ENCODE results near the gene CKB.

Gene CKB

GRCh38 chr14:103510724-103511693, 11.6 kb downstream of the CKB start:
- no peak for DNase-seq

- DNase-seq, result no peak
Observed at GRCh38 chr14:103509864-103510723, 12.5 kb downstream of the CKB start.

- no peak for DNase-seq
Observed at GRCh38 chr14:103508521-103509329, 13.9 kb downstream of the CKB start.

DNA sequence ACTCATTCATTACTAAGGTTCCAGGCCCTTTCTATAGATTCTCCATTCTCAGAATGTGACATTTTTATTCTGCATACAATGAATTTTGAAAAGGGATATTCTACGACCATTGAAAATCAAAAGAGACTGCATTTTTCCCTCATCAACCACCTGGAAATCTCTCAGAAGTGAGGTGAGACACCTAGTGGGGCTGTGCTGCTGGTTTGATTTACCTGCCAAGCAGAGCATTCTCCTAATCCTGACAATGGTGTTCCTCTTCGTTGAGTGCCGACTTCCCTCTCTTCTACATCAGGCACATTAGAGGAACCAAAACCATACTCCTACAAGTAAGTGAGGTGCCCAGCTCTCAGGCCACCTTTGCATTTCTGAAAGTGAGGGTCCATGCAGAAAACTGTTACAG, 14.9 kb downstream of the CKB start:
- no peak for DNase-seq

DNA sequence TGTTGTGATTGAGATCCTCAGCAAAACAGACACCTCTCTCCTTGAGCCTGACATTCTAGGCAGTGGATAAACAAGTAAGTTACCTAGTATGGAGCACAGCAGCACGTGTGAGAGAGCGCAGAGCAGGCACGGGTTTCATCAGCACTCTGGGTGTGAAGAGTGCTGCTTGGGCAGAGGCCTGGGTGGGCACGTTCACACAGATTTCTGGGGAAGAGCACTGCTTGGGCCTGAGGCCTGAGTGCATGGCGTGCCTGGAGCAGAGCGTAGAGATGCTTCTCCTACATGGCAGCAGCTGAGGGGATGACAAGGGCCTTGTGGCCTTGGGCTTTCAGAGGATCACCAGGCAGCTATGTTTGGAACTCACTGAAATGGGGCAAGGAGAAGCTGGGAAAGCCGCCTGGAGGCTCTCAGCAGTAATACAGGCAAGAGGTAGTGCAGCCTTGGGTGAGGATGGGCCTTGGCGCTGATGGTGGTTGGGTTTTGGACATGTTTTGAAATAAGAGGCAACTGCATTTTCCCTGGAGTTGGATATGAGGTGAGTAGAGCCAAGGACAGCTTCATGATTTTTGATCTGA, 17.6 kb downstream of the CKB start:
- DNase-seq, result no peak

DNA sequence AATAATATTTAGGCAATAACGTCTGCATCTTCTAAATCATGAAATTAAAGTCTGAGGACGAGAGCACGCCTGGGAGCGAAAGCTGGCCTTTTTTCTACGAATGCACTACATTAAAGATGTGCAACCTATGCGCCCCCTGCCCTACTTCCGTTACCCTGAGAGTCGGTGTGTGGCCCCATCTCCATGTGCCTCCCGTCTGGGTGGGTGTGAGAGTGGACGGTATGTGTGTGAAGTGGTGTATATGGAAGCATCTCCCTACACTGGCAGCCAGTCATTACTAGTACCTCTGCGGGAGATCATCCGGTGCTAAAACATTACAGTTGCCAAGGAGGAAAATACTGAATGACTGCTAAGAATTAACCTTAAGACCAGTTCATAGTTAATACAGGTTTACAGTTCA, 19.3 kb downstream of the CKB start:
- no peak for DNase-seq

DNA sequence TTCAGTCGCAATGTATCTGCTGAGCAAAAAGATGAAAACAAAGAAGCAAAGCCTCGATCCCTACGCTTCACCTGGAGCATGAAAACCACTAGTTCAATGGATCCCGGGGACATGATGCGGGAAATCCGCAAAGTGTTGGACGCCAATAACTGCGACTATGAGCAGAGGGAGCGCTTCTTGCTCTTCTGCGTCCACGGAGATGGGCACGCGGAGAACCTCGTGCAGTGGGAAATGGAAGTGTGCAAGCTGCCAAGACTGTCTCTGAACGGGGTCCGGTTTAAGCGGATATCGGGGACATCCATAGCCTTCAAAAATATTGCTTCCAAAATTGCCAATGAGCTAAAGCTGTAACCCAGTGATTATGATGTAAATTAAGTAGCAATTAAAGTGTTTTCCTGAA, 19.8 kb downstream of the CKB start:
- no peak for DNase-seq

GRCh38 chr14:103501921-103502669, 20.5 kb downstream of the CKB start:
- no peak for DNase-seq

DNA sequence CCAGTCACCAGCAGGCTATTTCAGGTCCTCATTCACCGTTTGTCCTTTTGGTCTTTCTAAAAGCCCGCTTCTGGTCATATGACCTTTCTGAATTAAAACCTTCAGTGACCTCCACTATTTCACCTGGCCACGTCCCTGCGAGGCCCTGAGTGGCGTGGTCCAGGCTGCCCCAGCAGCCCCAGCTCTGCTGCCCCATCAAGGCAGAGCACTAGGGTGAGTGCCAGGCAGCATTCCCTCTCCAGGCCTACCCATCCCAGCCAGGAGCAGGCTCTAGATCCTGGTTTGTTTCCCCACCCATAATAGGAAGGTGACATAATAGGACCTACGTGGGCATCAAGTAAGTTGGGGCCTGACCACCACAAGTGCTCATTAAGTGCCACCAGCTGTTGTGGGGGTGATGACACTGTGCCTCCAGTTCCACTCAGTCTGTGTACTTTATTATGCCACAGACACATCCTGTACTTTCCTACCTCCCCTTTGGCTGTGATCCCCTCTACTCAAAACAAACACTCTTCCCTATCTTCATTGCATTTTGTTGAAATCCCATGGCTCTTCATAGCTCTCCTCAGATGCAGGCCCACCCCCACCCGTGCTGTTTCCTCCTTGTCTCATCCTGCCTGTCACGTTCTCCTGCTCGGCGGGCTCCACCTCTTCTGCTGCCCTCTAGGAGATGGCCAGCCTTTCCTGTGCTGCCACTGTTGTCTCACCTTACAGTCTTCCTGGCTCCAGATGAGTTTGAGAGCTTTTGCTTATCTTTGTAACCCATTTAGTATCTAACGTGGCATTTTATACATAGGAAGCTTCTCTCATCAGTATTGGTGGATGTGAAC, 21.4 kb downstream of the CKB start:
- DNase-seq, result no peak

- peak; percentile 76 to 78 for DNase-seq
Observed at GRCh38 chr14:103500148-103500990, 22.3 kb downstream of the CKB start.

GRCh38 chr14:103499709-103500108, 22.9 kb downstream of the CKB start:
- DNase-seq, result no peak

DNA sequence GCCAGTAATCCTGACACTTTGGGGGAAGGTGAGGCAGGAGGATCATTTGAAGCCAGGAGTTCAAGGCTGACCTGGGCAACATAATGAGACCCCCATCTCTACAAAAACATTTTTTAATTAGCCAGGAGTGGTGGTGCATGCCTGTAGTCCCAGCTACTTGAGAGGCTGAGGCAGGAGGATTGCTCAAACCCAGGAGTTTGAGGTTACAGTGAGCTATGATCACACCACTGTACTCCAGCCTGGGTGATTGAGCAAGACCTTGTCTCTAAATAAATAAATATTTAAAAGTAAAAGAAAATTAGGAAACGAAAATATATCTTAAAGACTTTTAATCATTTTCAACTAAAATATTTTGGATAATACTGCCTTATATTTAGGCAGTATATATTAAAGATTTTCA, 25.9 kb downstream of the CKB start:
- no peak for DNase-seq

- no peak for DNase-seq
Observed at GRCh38 chr14:103495854-103496253, 26.8 kb downstream of the CKB start.

GRCh38 chr14:103492156-103492925, 30.3 kb downstream of the CKB start:
- no peak for DNase-seq

DNA sequence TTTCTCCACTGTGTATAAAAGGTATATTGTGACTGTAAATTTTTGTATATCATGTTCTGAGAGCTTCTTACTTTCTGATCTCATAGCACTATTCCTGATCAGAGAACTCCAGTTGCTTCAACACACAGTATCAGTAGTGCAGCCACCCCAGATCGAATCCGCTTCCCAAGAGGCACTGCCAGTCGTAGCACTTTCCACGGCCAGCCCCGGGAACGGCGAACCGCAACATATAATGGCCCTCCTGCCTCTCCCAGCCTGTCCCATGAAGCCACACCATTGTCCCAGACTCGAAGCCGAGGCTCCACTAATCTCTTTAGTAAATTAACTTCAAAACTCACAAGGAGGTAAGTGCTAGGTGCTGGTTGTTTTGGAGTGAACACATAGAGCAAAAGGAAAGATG, 30.9 kb downstream of the CKB start:
- DNase-seq, result no peak

GRCh38 chr14:103489621-103490020, 33.0 kb downstream of the CKB start:
- DNase-seq, result no peak

- DNase-seq, result no peak
Observed at GRCh38 chr14:103488960-103489359, 33.7 kb downstream of the CKB start.

DNA sequence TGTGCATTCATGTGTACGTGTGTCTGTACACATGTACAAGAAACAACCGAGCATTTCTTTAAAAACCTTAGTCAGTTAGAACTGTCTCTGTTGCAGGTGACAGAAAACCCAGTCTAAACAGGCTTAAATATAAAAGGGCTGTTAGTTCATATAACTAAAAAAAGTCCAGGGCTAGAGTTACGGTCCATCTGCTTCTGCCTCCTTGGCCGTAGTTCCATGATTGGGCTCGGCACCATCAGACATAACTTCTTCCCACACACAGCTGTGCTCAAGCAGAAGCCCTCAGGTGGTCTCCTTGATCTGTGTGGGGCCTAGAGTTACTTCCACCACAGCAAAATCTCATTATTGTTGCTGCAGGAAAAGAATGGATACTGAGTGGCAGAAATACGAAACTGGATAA, 34.6 kb downstream of the CKB start:
- no peak for DNase-seq

DNA sequence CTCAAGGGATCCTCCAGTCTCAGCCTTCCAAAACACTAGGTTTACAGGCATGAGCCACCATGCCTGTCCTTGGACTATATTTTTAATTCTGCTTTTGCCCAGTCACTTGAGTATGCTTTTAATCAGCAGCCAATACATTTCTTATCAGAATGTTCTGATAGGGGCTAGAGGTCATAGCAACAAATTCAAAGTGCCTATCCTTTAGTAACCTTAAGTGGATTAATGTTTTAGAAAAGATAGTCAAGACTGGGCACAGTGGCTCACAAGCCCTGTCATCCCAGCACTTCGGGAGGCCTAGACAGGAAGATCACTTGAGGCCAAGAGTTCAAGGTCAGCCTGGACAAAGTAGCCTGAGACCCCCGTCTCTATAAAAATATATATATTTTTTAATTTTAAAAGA, 37.1 kb downstream of the CKB start:
- no peak for DNase-seq
